ENCODE measurements around the gene LGR6.
"Not testable (repeated sequence)": the region's sequence is repeated elsewhere in the genome, so short reads cannot be mapped to it uniquely, and the experiment has no call there.

The LGR6 gene

GRCh38 chr1:202221911-202222909 is 28.6 kb downstream of the LGR6 start:
- DNase-seq = no peak

- no peak for DNase-seq
Measured at GRCh38 chr1:202223121-202223860, 29.7 kb downstream of the LGR6 start.

GRCh38 chr1:202224453-202224852 is 30.9 kb downstream of the LGR6 start:
- DNase-seq = no peak

GRCh38 chr1:202225131-202225530 is 31.5 kb downstream of the LGR6 start:
- DNase-seq = no peak

GRCh38 chr1:202227053-202227672 is 33.6 kb downstream of the LGR6 start:
- DNase-seq = no peak

GRCh38 chr1:202227997-202228401 is 34.4 kb downstream of the LGR6 start:
- DNase-seq = no peak

GRCh38 chr1:202228484-202229122 is 35.0 kb downstream of the LGR6 start:
- DNase-seq = no peak

GRCh38 chr1:202229376-202229775 is 35.8 kb downstream of the LGR6 start:
- DNase-seq = no peak

- DNase-seq = no peak
Measured at GRCh38 chr1:202230061-202230938, 36.7 kb downstream of the LGR6 start.

- no peak for DNase-seq
Measured at GRCh38 chr1:202230939-202231645, 37.5 kb downstream of the LGR6 start.

GRCh38 chr1:202233171-202233570 is 39.6 kb downstream of the LGR6 start:
- no peak for DNase-seq

- DNase-seq = no peak
Measured at GRCh38 chr1:202233804-202234203, 40.2 kb downstream of the LGR6 start.

GRCh38 chr1:202234331-202235002 is 40.9 kb downstream of the LGR6 start:
- DNase-seq = no peak

- no peak for DNase-seq
Measured at GRCh38 chr1:202235003-202235660, 41.5 kb downstream of the LGR6 start.

GRCh38 chr1:202235856-202236837 is 42.5 kb downstream of the LGR6 start:
- DNase-seq = peak; percentile 79

GRCh38 chr1:202237052-202237451 is 43.5 kb downstream of the LGR6 start:
- DNase-seq = peak; percentile 49

GRCh38 chr1:202238914-202239313 is 45.3 kb downstream of the LGR6 start:
- DNase-seq = no peak

- not testable (repeated sequence) for DNase-seq
Measured at GRCh38 chr1:202240226-202240625, 46.6 kb downstream of the LGR6 start.

GRCh38 chr1:202240956-202241355 is 47.4 kb downstream of the LGR6 start:
- no peak for DNase-seq
